ENCODE measurements around the gene CLTCL1. TPM values are rescaled to one million over a fixed set of nuclear protein-coding genes. Genes with fewer than 3 reads are reported as not detected.
"Not testable (repeated sequence)": the region's sequence is repeated elsewhere in the genome, so short reads cannot be mapped to it uniquely, and the experiment has no call there.

CLTCL1 gene
- total and polyA plus RNA-seq, 4 experiments from 2014 or later, result 0.80 to 1.7 TPM; not detected in 2

DNA sequence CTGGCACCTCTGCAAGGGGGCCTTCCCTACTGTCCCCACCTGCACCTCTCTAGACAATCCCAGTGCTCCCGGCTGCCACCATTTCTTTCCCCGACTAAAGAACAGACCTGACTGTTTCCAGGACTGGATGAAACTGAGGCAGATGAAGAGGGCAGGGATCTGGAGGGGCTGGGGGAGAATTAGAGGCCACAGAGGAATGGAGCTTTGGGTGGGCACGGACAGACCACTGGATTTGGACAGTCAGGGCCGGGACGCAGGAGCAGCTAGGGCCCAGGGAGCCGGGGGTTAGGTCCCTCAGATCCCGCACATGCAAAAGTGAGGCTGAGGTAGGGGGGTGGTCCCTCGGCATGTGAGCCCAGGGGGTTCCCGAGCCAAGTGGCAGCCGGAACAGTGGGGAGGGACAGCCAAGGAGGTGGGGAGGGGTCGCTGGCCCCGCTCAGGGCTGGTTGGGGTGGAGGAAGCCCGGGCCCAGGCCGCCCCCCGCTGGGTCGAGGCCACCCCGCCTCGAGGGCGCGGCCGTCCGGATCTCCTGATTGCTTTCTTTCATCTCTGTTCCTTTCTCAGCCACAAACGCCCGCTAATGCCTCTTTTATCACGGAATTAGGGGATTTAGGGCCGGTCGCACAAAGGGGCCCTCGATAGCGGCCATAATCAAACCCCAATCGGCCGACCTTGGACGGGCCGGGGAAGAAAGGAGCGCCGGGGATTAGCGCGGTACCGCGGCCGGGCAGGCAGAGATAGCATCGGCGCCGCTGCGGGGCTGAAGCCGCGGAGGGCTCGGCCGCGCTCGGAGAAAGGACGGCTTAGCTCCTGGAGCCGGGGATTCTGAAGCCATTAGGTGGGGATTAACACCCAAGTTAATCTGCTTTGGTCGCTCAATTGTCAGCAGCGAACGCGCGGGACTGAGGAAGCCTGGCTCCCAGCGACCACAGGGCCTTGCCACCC lies 122.2 kb downstream of the CLTCL1 start:
- peaks cover 0 to 3% (median 0%) of the 10 kb centered on the region in 8 donors for H3K9me3 Mint-ChIP-seq
- Histone ChIP-seq H3K27me3 (ENCODE audit: insufficient read depth, low read length) (peaks cover 29% of the 10 kb centered on the region), H3K27ac (ENCODE audit: low read depth, low read length) (no peak overlapping the region), H3K36me3 (ENCODE audit: insufficient read depth, low read length) (no peaks in the 10 kb centered on the region), H3K4me3 (ENCODE audit: low read length in 2 of 2) (peak overlapping the region in 1 of 2 donors; percentile 14), H3K4me1 (ENCODE audit: insufficient read depth, low read length) (peaks cover 40% of the 10 kb centered on the region), H3K9me3 (ENCODE audit: control insufficient read depth in 1 of 2, low read length in 2 of 2) (no peaks in the 10 kb centered on the region)
- H3K36me3 Mint-ChIP-seq, result peaks cover 0 to 11% of the 10 kb centered on the region in 2 donors
- ChIA-PET POLR2A (ENCODE audit: partially characterized antibody) (interaction anchor here (1.6 kb wide), 1 partner anchor 10 kb away, joined by 5 read pairs; the partner anchor contains the start of gene SLC25A1), CTCF (ENCODE audit: partially characterized antibody) (no interaction called here)
- peaks cover 19 to 50% (median 32%) of the 10 kb centered on the region in 4 donors for H3K4me1 Mint-ChIP-seq
- H3K27ac Mint-ChIP-seq, result peak overlapping the region in 4 of 7 donors; percentile 24 to 54 (median 48)
- no peak for DNase-seq
- peak overlapping the region; percentile 39 to 84 (median 72) for H3K4me3 Mint-ChIP-seq
- intact Hi-C loops (cut with micrococcal nuclease), result no loop called here
- H3K27me3 Mint-ChIP-seq, result peaks cover 25 to 30% of the 10 kb centered on the region in 2 donors

DNA sequence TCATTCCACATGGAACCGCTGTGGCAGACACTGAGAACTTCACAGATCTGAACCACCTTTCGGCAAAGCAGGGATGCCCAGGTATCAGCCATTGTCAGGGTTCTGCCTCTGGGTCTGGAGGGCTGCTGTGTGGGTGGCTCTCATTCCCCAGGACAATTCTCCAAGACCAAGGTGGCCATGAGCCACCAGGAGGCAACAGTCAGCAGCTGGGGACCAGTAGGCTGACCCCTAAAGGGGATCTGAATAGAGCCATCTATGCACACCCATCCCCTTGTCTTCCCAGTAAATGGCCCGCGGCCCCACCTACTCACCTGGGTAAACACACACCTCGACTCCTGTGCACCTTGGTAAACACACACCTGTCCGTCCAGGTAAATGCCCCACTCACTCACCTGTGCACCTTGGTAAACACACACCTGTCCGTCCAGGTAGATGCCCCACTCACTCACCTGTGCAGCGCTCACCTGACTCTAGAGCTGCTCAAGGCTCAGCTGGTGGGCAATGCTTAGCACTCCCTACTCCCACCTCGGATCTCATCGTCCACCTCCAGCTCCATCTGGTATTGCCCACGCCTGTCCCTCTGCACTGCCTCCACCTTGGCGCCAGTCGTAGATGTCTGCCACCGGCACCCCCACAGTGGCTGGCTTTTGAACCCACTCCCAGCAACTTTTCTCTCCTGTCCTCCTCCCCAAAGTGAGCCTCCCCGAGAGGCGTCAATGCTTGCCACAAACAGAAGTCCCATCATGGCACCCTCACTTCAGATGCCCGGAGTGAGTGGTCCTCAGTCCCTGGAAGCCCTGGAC lies 123.2 kb downstream of the CLTCL1 start:
- Mint-ChIP-seq H3K27me3 (peaks cover 25 to 30% of the 10 kb centered on the region in 2 donors), H3K4me1 (peaks cover 17 to 45% (median 29%) of the 10 kb centered on the region in 4 donors), H3K4me3 (peak overlapping the region in 4 of 8 donors; percentile 26 to 61 (median 40)), H3K9me3 (peaks cover 0 to 3% (median 0%) of the 10 kb centered on the region in 8 donors), H3K36me3 (peaks cover 0 to 11% of the 10 kb centered on the region in 2 donors), H3K27ac (peak overlapping the region in 2 of 7 donors; percentile 44 to 48)
- H3K27ac ChIP-seq (ENCODE audit: low read depth, low read length), result no peak overlapping the region
- no peak for DNase-seq
- no peaks in the 10 kb centered on the region for H3K36me3 ChIP-seq (ENCODE audit: insufficient read depth, low read length)
- intact Hi-C loops (cut with micrococcal nuclease), result no loop called here
- CTCF ChIA-PET (ENCODE audit: partially characterized antibody), result no interaction called here
- no peak overlapping the region for H3K4me3 ChIP-seq (ENCODE audit: low read length in 2 of 2)
- peaks cover 29% of the 10 kb centered on the region for H3K27me3 ChIP-seq (ENCODE audit: insufficient read depth, low read length)
- peaks cover 33% of the 10 kb centered on the region for H3K4me1 ChIP-seq (ENCODE audit: insufficient read depth, low read length)
- POLR2A ChIA-PET (ENCODE audit: partially characterized antibody), result interaction anchor here (1.6 kb wide), 1 partner anchor 11 kb away, joined by 5 read pairs; the partner anchor contains the start of gene SLC25A1
- H3K9me3 ChIP-seq (ENCODE audit: control insufficient read depth in 1 of 2, low read length in 2 of 2), result no peaks in the 10 kb centered on the region

DNA sequence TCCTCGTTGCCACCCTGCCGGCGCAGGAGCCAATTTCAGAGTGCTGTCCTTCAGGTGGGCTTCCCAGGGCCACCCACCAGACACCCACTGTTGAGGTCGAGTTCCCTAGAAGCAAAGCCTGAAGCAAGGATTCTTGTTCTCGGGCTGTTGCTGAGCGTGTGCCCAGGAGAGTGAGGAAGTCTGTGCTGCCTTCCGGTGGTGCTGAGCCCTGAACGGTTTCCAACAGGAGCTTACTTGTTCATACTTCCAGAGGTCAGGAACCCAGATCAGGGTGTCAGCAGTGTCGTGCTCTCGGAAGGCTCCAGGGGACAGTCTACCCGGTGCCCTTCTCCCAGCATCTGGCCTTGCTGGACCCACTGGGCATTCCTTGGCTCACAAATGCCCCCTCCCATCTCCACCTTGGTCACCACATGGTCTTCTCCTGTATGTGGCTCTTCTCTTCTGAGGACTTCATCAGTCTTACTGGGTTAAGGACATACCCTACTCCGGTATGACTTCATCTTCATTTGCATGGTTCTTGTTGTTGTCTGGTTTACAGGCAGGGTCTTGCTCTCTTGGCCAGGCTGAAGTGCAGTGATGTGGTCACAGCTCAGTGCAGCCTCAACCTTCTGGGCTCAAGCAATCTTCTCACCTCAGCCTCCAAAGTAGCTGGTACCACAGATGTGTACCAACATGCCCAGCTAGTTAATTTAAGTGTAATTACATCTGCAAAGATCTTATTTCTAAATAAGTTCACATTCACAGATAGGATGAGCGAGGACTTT lies 124.2 kb downstream of the CLTCL1 start:
- Histone ChIP-seq H3K9me3 (ENCODE audit: control insufficient read depth in 1 of 2, low read length in 2 of 2) (no peaks in the 10 kb centered on the region), H3K27me3 (ENCODE audit: insufficient read depth, low read length) (peaks cover 29% of the 10 kb centered on the region), H3K4me1 (ENCODE audit: insufficient read depth, low read length) (peaks cover 23% of the 10 kb centered on the region), H3K4me3 (ENCODE audit: low read length in 2 of 2) (no peak overlapping the region), H3K27ac (ENCODE audit: low read depth, low read length) (no peak overlapping the region), H3K36me3 (ENCODE audit: insufficient read depth, low read length) (no peaks in the 10 kb centered on the region)
- Mint-ChIP-seq H3K4me1 (peaks cover 9 to 35% (median 20%) of the 10 kb centered on the region in 4 donors), H3K27ac (no peak overlapping the region), H3K4me3 (no peak overlapping the region), H3K36me3 (peaks cover 0 to 8% of the 10 kb centered on the region in 2 donors), H3K27me3 (peaks cover 25 to 30% of the 10 kb centered on the region in 2 donors), H3K9me3 (peaks cover 0 to 3% (median 0%) of the 10 kb centered on the region in 8 donors)
- ChIA-PET CTCF (ENCODE audit: partially characterized antibody) (no interaction called here), POLR2A (ENCODE audit: partially characterized antibody) (interaction anchor here (1.6 kb wide), 1 partner anchor 12 kb away, joined by 5 read pairs; the partner anchor contains the start of gene SLC25A1)
- intact Hi-C loops (cut with micrococcal nuclease), result no loop called here
- DNase-seq, result no peak

DNA sequence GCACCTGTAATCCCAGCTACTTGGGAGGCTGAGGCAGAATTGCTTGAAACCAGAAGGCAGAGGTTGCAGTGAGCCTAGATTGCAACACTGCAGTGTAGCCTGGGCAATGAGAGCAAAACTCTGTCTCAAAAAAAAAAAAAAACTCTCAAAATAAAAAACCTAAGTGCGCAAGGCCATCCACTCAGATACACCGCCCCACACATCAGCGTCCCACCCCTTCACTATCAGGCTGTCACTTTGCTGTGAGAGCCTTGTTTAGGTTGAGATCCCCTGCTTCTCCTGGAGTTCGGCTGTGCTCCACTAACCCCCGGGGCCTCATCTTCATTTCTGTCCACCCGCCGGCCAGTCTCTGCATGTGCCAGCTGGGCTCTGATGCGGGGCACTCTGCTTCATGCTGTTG lies 125.1 kb downstream of the CLTCL1 start:
- Histone ChIP-seq H3K4me1 (ENCODE audit: insufficient read depth, low read length) (peaks cover 19% of the 10 kb centered on the region), H3K9me3 (ENCODE audit: control insufficient read depth in 1 of 2, low read length in 2 of 2) (no peaks in the 10 kb centered on the region), H3K27me3 (ENCODE audit: insufficient read depth, low read length) (peaks cover 29% of the 10 kb centered on the region), H3K27ac (ENCODE audit: low read depth, low read length) (no peak overlapping the region), H3K4me3 (ENCODE audit: low read length in 2 of 2) (no peak overlapping the region), H3K36me3 (ENCODE audit: insufficient read depth, low read length) (no peaks in the 10 kb centered on the region)
- Mint-ChIP-seq H3K9me3 (peaks cover 0 to 3% (median 0%) of the 10 kb centered on the region in 8 donors), H3K4me3 (peak overlapping the region in 1 of 8 donors; percentile 52), H3K36me3 (peaks cover 0 to 6% of the 10 kb centered on the region in 2 donors), H3K4me1 (peaks cover 7 to 30% (median 17%) of the 10 kb centered on the region in 4 donors), H3K27ac (no peak overlapping the region), H3K27me3 (peaks cover 25 to 30% of the 10 kb centered on the region in 2 donors)
- CTCF ChIA-PET (ENCODE audit: partially characterized antibody), result no interaction called here
- POLR2A ChIA-PET (ENCODE audit: partially characterized antibody), result no interaction called here
- DNase-seq, result no peak
- intact Hi-C loops (cut with micrococcal nuclease), result no loop called here

DNA sequence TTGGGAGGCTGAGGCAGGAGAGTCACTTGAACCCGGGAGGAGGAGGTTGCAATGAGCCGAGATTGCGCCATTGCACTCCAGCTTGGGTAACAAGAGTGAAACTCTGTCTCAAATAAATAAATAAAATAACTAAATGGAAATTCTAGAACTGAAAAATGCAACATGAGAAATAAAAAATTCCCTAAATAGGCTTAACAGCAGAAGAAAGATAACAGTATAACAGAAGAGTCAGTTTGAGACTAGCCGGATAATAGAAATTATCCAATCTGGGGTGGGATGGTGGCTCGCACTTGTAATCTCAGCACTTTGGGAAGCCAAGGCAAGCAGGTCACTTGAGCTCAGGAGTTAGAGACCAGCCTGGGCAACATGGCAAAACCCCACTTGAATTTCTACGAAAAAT lies 127.1 kb downstream of the CLTCL1 start:
- H3K27me3 Mint-ChIP-seq, result peaks cover 22 to 29% of the 10 kb centered on the region in 2 donors
- Histone ChIP-seq H3K36me3 (ENCODE audit: insufficient read depth, low read length) (no peaks in the 10 kb centered on the region), H3K4me3 (ENCODE audit: low read length in 2 of 2) (no peak overlapping the region), H3K4me1 (ENCODE audit: insufficient read depth, low read length) (peaks cover 3% of the 10 kb centered on the region), H3K27ac (ENCODE audit: low read depth, low read length) (no peak overlapping the region), H3K9me3 (ENCODE audit: control insufficient read depth in 1 of 2, low read length in 2 of 2) (no peaks in the 10 kb centered on the region), H3K27me3 (ENCODE audit: insufficient read depth, low read length) (peaks cover 18% of the 10 kb centered on the region)
- peaks cover 0 to 13% (median 5%) of the 10 kb centered on the region in 4 donors for H3K4me1 Mint-ChIP-seq
- DNase-seq, result no peak
- H3K4me3 Mint-ChIP-seq, result no peak overlapping the region
- peaks cover 0 to 3% (median 0%) of the 10 kb centered on the region in 8 donors for H3K9me3 Mint-ChIP-seq
- H3K36me3 Mint-ChIP-seq, result no peaks in the 10 kb centered on the region
- intact Hi-C loops (cut with micrococcal nuclease), result no loop called here
- no peak overlapping the region for H3K27ac Mint-ChIP-seq
- POLR2A ChIA-PET (ENCODE audit: partially characterized antibody), result no interaction called here
- CTCF ChIA-PET (ENCODE audit: partially characterized antibody), result no interaction called here

DNA sequence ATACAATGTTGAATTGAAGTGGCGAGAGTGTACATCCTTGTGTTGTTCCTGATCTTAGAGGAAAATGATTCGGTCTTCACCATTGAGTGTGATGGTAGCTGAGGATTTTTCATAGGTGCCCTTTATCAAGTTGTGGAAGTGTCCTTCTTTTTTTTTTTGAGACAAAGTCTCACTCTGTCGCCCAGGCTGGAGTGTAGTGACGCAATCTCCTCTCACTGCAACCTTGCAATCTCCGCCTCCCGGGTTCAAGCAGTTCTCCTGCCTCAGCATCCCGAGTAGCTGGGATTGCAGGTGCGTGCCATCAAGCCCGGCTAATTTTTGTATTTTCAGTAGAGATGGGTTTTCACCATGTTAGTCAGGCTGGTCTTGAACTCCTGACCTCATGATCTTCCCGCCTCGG lies 132.9 kb downstream of the CLTCL1 start:
- DNase-seq; intact Hi-C loops (cut with micrococcal nuclease); H3K9me3 ChIP-seq (ENCODE audit: control insufficient read depth in 1 of 2, low read length in 2 of 2); H3K27ac Mint-ChIP-seq; H3K36me3 ChIP-seq (ENCODE audit: insufficient read depth, low read length); H3K4me1 Mint-ChIP-seq; H3K4me1 ChIP-seq (ENCODE audit: insufficient read depth, low read length); H3K36me3 Mint-ChIP-seq; H3K27ac ChIP-seq (ENCODE audit: low read depth, low read length); H3K9me3 Mint-ChIP-seq; H3K4me3 Mint-ChIP-seq; H3K4me3 ChIP-seq (ENCODE audit: low read length in 2 of 2); H3K27me3 ChIP-seq (ENCODE audit: insufficient read depth, low read length): not testable (repeated sequence)
- ChIA-PET POLR2A (ENCODE audit: partially characterized antibody) (interaction anchor here (0.6 kb wide), 1 partner anchor 20 kb away, joined by 3 read pairs; the partner anchor contains the start of gene SLC25A1), CTCF (ENCODE audit: partially characterized antibody) (interaction anchor here (2.2 kb wide), 1 partner anchor 14 kb away, joined by 7 read pairs; the partner anchor contains the start of gene ESS2)
- peaks cover 13 to 14% of the 10 kb centered on the region in 2 donors for H3K27me3 Mint-ChIP-seq
